DOHH2 (cell line): ENCODE measurements around the gene ZBTB25.
"Not testable (repeated sequence)": the region's sequence is repeated elsewhere in the genome, so short reads cannot be mapped to it uniquely, and the experiment has no call there.

Experiments
- H3F3A ChIP-seq: fragments of 200-600 bp; sonication (generic), shearing (Covaris generic); 2 replicates; pipeline ENCODE4 v1.6.0; 2016; ENCODE audit warnings: antibody characterized with exemption, mild to moderate bottlenecking; ENCODE audit not compliant: control insufficient read depth, insufficient read depth
- H3K27ac ChIP-seq: fragments of 200-600 bp; sonication (generic); 2 replicates; pipeline ENCODE4 v1.5.1; 2014; ENCODE audit warnings: low read depth, mild to moderate bottlenecking, low read length, moderate library complexity
- H3K27me3 ChIP-seq: fragments of 200-600 bp; sonication (generic); 2 replicates; pipeline ENCODE4 v1.6.1; 2014; ENCODE audit warnings: mild to moderate bottlenecking, low read length, mixed read lengths; ENCODE audit not compliant: control insufficient read depth
- H3K36me3 ChIP-seq: fragments of 200-600 bp; sonication (generic); 2 replicates; pipeline ENCODE4 v1.6.1; 2014; ENCODE audit warnings: mild to moderate bottlenecking, low read length, moderate library complexity, mixed read lengths; ENCODE audit not compliant: control insufficient read depth
- H3K4me1 ChIP-seq: fragments of 200-600 bp; sonication (generic); 2 replicates; pipeline ENCODE4 v1.6.1; 2014; ENCODE audit warnings: mild to moderate bottlenecking, low read length, mixed read lengths; ENCODE audit not compliant: control insufficient read depth
- H3K4me2 ChIP-seq: fragments of 200-600 bp; sonication (generic); 2 replicates; pipeline ENCODE4 v1.6.0; 2014; ENCODE audit warnings: mild to moderate bottlenecking, low read length, moderate library complexity
- H3K4me3 ChIP-seq: fragments of 200-600 bp; sonication (generic); 2 replicates; pipeline ENCODE4 v1.5.1; 2014; ENCODE audit warnings: mild to moderate bottlenecking, low read length, mixed read lengths
- H3K79me2 ChIP-seq: fragments of 200-600 bp; sonication (generic); 2 replicates; pipeline ENCODE4 v1.6.1; 2014; ENCODE audit warnings: mild to moderate bottlenecking, low read length, mixed read lengths; ENCODE audit not compliant: control insufficient read depth
- H3K9me2 ChIP-seq: fragments of 200-600 bp; sonication (generic); replicated peaks from 2 replicates; pipeline ENCODE4 v1.6.1; 2014; ENCODE audit warnings: mild to moderate bottlenecking, low read length, mixed read lengths; ENCODE audit not compliant: control insufficient read depth
- H3K9me3 ChIP-seq: fragments of 200-600 bp; sonication (generic); 2 replicates; pipeline ENCODE4 v1.6.1; 2014; ENCODE audit warnings: antibody characterized with exemption, low read length, mixed read lengths; ENCODE audit not compliant: control insufficient read depth, insufficient read depth
- H4K20me1 ChIP-seq: fragments of 200-600 bp; sonication (generic); 2 replicates; pipeline ENCODE4 v1.6.0; 2014; ENCODE audit warnings: low read depth, mild to moderate bottlenecking, antibody characterized with exemption, low read length, moderate library complexity; ENCODE audit not compliant: control insufficient read depth, insufficient read depth
- CTCF ChIP-seq: fragments of 200-600 bp; sonication (generic); IDR thresholded peaks from one replicate; pipeline ENCODE4 v1.5.1; 2014; ENCODE audit warnings: antibody characterized with exemption, mild to moderate bottlenecking, low read depth, low read length; ENCODE audit not compliant: poor library complexity, severe bottlenecking
- EZH2phosphoT487 ChIP-seq: fragments of 200-600 bp; sonication (generic); IDR thresholded peaks from 2 replicates; pipeline ENCODE4 v1.6.1; 2017; ENCODE audit warnings: borderline replicate concordance, mild to moderate bottlenecking, antibody characterized with exemption, low read length, moderate library complexity, mixed read lengths

ZBTB25 gene

DNA sequence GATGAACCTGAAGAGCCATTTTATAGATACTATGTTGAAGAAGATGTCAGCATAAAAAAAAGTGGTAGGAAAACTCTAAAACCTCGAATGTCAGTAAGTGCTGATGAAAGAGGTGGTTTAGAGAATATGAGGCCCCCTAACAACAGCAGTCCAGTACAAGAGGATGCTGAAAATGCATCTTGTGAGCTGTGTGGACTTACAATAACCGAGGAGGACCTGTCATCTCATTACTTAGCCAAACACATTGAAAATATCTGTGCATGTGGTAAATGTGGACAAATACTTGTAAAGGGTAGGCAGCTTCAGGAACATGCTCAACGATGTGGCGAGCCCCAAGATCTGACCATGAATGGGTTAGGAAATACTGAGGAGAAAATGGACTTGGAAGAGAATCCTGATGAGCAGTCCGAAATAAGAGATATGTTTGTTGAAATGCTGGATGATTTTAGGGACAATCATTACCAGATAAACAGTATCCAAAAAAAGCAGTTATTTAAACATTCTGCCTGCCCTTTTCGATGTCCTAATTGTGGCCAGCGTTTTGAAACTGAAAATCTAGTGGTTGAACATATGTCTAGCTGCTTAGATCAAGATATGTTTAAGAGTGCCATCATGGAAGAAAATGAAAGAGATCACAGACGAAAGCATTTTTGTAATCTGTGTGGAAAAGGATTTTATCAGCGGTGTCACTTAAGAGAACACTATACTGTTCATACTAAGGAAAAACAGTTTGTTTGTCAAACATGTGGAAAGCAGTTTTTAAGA lies 19.1 kb upstream of the ZBTB25 start:
- peaks cover 37% of the 10 kb centered on the region for H3K36me3 ChIP-seq
- no peak overlapping the region for H3K27ac ChIP-seq
- TF ChIP-seq EZH2phosphoT487 = no peak
- no peak for TF ChIP-seq CTCF
- no peaks in the 10 kb centered on the region for H3K9me2 ChIP-seq
- peaks cover 10% of the 10 kb centered on the region; the same call in 1 of the 2 replicates for H3F3A ChIP-seq
- H3K9me3 ChIP-seq = no peaks in the 10 kb centered on the region
- H3K79me2 ChIP-seq = peaks cover 45% of the 10 kb centered on the region
- no peak overlapping the region for H3K4me3 ChIP-seq
- no peaks in the 10 kb centered on the region for H3K4me1 ChIP-seq
- H4K20me1 ChIP-seq = no peaks in the 10 kb centered on the region; the same call in 1 of the 2 replicates
- no peak overlapping the region for H3K4me2 ChIP-seq
- no peaks in the 10 kb centered on the region for H3K27me3 ChIP-seq

DNA sequence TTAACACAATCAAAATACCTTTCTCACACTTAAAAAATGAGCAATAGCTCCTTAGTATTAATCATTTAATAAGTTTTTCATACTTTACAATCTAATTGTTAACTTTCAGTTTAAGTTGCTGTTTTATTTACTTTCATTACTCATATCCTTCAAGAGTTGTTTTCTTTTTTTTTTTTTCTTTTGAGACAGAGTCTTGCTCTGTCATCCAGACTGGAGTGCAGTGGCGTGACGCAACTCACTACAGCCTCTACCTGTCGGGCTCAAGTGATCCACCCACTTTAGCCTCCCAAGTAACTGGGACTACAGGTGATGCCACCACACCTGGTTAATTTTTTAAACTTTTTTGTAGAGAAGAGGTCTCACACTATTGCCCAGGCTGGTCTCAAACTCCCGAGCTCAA lies 17.1 kb upstream of the ZBTB25 start:
- Histone ChIP-seq H3K9me3 (no peaks in the 10 kb centered on the region), H4K20me1 (peaks cover 10% of the 10 kb centered on the region; the same call in 1 of the 2 replicates), H3K27me3 (no peaks in the 10 kb centered on the region), H3K27ac (no peak overlapping the region), H3K4me2 (no peak overlapping the region), H3F3A (peaks cover 11% of the 10 kb centered on the region; the same call in 1 of the 2 replicates), H3K4me3 (no peak overlapping the region), H3K9me2 (no peaks in the 10 kb centered on the region), H3K79me2 (peaks cover 65% of the 10 kb centered on the region), H3K36me3 (peaks cover 47% of the 10 kb centered on the region), H3K4me1 (no peaks in the 10 kb centered on the region)
- TF ChIP-seq CTCF (no peak), EZH2phosphoT487 (no peak)

GRCh38 chr14:64518229-64518628 lies 14.6 kb upstream of the ZBTB25 start:
- H3K27ac ChIP-seq = no peak overlapping the region
- peaks cover 16% of the 10 kb centered on the region; the same call in 1 of the 2 replicates for H4K20me1 ChIP-seq
- H3K4me1 ChIP-seq = no peaks in the 10 kb centered on the region; the same call in 1 of the 2 replicates
- no peak for TF ChIP-seq EZH2phosphoT487
- no peak for TF ChIP-seq CTCF
- no peaks in the 10 kb centered on the region for H3K27me3 ChIP-seq
- H3K4me2 ChIP-seq = no peak overlapping the region
- 0 out of 2 replicates have a peak, but pooled peaks cover 6% of the 10 kb centered on the region for H3F3A ChIP-seq
- H3K36me3 ChIP-seq = peaks cover 37% of the 10 kb centered on the region
- no peaks in the 10 kb centered on the region for H3K9me2 ChIP-seq
- H3K4me3 ChIP-seq = no peak overlapping the region
- H3K9me3 ChIP-seq = no peaks in the 10 kb centered on the region
- peaks cover 87% of the 10 kb centered on the region for H3K79me2 ChIP-seq

DNA sequence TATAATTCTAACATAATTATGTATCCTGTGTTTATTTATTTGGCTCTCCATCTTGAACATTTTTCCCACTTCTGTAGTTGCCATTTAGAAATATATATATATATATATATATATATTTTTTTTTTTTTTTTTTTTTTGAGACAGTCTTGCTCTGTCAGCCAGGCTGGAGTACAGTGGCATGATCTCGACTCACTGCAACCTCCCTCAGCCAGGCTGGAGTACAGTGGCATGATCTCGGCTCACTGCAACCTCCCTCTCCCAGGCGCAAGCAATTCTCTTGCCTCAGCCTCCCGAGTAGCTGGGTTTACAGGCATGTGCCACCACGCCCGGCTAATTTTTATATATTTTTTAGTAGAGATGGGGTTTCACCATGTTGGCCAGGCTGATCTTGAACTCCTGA lies 14.0 kb upstream of the ZBTB25 start:
- H3K4me1 ChIP-seq, H3K9me3 ChIP-seq, H3K27ac ChIP-seq, H3K4me3 ChIP-seq, H3K9me2 ChIP-seq, H3K4me2 ChIP-seq, H3F3A ChIP-seq, H3K27me3 ChIP-seq: not testable (repeated sequence)
- H3K79me2 ChIP-seq = peaks cover 87% of the 10 kb centered on the region
- H3K36me3 ChIP-seq = peaks cover 37% of the 10 kb centered on the region
- H4K20me1 ChIP-seq = peaks cover 21% of the 10 kb centered on the region
